Left ventricle myocardium superior (tissue), 1 donor: ENCODE measurements around the gene OLR1. TPM values are rescaled to one million over a fixed set of nuclear protein-coding genes. Genes with fewer than 3 reads are reported as not detected.
"Not testable (repeated sequence)": the region's sequence is repeated elsewhere in the genome, so short reads cannot be mapped to it uniquely, and the experiment has no call there.

ENCODE experiments used
- ATAC-seq: fragments of 200-7000 bp; cut with Tn5 transposase; one replicate; pipeline ENCODE4 v1.9.1; 2020; ENCODE audit warnings: mild to moderate bottlenecking, moderate library complexity
- DNase-seq: peaks from one replicate; pipeline ENCODE4 v3.0.0-alpha.2; 2020
- intact Hi-C: fragments of 100-400 bp; cut with micrococcal nuclease; formaldehyde crosslinking; loops from one replicate; pipeline ENCODE4 v1.11.0; 2022
- long read RNA-seq: library from polyadenylated mRNA; unstranded; transcript quantifications from one replicate; pipeline ENCODE4 v2.0.0, GENCODE V29; 2021
- total RNA-seq: library from RNA; stranded (reverse); fragmentation: NEBNext Ultra II Directional; extraction: Animal tissue kit (Norgen Biotek cat#: 25700); gene quantifications from one replicate; pipeline ENCODE4 v1.2.1, GENCODE V29; 2021
- donor health status: DM: no; HTN: yes; CAD: no; lungs with severe emphysema.

OLR1 gene
- 0.64 TPM for total RNA-seq
- long read RNA-seq: 0 reads

DNA sequence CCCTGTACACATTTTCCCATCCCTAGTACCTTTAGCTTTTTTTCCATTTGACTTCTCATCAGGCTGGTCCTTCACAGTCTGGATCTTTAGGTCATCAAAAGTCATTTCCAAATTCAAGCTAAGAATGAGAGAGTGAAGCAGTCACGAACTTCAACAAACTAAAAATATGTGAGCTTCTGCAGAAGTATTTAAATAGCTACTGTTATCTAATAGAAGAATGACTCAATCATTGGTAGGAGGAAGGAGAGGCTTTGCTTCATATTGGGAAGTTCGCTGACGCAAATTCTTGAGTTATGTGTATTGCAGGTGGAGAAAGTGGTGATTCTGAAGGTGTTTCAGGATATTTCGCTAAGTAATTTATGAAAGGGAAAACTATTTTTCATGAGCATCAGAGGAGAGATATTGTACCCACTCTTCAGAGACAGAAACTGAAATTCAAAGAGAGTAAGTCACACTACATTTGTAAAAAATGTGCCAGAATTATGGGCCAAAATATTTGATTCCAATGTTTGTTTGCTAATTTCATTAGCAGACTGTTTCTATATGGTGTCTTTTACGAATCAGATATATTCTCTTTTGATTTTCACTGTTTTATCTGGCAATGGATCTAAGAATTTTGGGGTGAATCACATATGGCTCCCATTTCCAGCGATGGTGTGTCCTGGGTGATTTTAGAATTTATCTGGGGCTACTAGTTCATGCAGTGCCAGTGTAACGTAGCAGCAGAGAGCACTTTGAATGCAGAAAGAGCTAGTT, at the start of gene OLR1:
Gene OLR1, minus strand, starts transcription at position 160 of the 756 bp plus-strand sequence. Its CDS starts 55 bp downstream, at position 105.
- no peak for ATAC-seq
- intact Hi-C loops: no loop called here
- DNase-seq: no peak

DNA sequence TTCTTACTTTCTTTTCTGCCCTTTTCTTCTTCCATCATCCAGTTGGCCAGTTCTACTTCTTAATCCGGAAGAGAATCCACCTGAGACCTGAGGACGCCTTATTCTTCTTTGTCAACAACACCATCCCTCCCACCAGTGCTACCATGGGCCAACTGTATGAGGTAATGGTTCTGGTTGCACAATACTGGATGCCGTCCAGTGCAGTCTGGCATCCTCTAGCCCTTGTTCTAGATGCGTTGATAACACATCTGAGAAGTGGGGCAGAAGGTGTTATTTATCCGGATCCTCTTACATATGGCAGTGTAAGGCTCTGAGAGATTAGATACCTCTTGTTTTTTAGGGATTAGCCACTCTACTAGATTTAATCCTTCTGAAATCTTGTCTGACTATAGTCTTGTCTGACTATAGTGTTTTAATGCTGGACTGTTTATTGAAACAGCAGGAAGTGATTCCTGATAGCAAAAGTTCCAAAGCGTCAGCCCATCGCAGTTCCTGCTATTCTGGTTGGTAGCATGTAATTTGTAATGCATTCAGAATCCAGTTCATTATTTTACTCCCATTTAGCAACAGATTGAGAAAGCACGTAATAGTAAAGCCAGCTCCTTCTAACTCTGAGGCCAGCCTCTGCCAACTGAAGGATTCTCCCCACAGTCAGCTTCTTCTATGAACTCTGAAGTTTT, 48.6 kb upstream of the OLR1 start:
- DNase-seq (peak; percentile 75), ATAC-seq (peak; percentile 95)
- intact Hi-C loops: no loop called here

DNA sequence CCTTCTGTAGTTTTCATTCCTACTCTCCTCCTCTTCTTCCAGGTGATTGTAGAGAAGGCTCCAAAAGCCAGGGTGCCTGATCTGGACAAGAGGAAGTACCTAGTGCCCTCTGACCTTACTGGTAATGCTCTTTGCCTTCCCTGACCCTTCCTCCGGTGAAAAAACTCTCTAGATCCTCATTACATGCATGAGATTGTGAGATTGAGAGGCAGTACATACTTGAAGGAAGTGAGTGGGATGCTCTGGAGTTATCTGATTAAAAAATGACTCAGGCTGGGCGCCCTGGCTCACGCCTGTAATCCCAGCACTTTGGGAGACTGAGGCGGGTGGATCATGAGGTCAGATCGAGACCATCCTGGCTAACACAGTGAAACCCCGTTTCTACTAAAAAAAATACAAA, 46.1 kb upstream of the OLR1 start:
- DNase-seq (no peak), ATAC-seq (no peak)
- intact Hi-C loops: no loop called here

DNA sequence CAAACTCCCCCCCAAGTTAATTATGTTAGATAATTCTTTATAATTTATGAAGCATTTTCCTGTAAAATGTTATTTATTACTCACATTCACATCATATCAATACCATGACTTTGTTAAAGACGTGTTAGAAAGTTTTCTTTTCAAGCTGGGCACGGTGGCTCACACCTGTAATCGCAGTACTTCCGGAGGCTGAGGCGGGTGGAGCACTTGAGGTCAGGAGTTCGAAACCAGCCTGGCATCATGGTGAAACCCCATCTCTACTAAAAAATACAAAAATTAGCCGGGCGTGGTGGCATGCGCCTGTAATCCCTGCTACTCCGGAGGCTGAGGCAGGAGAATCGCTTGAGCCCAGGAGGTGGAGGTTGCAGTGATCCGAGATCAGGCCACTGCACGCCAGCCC, 44.0 kb upstream of the OLR1 start:
- ATAC-seq, intact Hi-C loops, DNase-seq: not testable (repeated sequence)

DNA sequence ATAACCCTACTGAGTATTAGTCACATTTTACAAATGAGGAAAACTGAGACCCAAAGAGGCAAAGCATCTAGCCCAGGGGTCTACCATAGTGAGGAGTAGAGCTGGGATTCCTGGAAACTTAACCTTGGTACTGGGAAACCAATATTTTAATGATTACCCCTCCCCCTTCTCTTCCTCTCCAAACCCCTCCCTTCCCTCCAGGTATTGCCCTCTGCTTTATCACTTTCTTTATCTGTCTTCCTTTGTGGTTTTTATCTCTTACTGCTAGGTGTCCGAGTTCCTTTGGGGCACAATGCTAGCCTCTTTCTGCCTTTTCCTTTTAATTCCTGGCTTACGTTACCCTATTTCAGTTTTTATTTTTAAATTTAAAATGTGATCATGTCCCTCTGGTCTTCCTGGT, 43.5 kb upstream of the OLR1 start:
- intact Hi-C loops: no loop called here
- DNase-seq (no peak), ATAC-seq (no peak)

DNA sequence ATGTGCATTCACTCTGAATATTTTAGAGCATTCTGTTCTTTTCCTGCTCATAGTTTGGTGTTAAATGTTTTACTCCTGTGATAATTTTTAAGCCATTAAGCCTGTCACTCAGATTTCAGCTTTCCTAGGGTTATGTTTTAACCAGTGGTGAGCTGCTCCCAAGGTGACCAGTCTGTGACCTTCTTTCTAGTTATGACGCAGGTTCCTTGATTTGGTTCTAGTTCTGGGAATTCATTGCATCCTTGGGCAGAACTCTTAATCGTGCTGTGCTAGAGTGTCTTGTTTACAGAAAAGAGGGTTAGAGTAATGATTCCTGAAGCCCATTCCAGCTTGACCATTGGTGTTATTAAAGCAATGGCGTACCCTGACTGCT, 42.9 kb upstream of the OLR1 start:
- DNase-seq (no peak), ATAC-seq (no peak)
- intact Hi-C loops: no loop called here

DNA sequence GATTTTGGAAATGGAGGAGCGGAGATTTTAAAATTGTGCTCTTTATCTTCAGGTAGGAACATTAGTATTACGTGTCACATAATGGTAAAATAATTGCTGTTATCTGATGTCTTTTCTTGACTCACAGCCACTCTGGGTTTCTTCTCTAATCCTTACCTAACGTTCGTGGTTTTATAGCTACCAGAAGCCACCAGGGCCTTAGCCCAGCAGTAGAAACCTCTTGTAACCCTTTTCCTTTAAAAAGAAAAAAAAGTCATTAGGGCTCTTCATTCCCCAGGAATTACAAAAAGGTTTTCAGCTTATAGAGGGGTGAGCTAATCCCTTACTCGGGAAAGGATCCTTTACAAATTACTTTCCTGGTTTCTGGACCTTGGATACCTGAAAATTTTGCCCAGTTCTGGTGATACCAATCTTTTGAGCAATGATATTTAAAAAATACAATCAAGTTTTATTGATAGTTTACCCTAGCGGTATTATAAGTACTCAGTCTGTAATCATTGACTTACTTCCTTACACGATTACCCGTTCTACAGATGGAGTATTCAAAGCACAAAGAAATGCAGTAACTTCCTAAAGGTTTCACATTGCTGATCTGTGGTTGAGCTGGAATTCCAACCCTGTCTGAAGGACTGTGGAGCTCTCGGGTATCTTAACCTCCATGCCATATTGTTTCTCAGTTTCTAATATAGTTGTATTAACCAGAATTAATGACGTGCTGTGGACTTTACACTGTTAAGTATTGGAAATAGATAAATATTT, 42.4 kb upstream of the OLR1 start:
- DNase-seq (no peak), ATAC-seq (no peak)
- intact Hi-C loops: no loop called here

DNA sequence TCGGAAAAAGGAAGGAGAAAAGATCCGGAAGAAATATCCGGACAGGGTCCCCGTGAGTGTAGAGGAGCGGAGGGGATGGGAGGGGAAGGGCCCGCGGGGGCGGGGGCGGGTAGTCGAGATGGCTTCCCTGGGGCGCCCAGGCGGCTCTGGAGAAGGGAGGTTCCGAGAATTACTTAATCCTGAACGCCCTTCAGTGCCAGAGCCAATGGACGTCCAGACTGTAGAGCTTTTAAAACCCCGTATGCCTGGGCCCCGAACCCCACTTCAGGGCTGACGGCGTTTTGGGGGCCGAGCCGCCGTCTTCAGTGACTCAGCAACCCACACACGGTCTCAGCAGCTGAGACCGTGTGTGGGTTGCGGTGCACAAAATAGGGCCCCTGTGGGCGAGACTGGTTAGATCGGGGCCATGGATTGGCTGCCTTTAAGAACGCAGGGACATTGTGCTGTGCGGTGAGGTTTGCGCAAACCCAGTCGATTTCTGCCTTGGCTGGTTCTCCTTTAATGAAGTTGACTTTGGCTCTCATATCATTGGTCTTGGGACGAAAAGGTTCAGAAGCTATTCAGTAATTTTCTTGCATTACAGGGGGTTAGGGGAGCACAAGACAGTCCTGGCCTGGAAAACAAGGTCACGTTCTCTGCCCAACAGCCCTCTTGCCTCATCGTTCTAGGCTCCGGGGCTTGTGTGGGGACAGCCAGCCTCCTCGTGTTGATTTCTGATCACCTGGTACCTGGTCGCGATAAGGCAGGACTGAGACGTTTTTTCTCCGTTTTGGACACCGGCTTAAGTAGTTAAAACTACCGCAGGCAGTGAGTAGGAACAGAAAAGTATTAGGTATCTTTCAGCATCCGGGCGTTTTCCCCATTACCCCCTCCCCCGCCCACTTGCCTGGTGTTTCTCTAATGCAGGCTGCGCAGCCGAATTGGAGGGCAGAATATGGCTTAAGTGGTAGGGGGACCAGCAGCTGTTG, 41.5 kb upstream of the OLR1 start:
- ATAC-seq: peak; percentile 64
- DNase-seq: peak; percentile 78
- intact Hi-C loops: no loop called here

DNA sequence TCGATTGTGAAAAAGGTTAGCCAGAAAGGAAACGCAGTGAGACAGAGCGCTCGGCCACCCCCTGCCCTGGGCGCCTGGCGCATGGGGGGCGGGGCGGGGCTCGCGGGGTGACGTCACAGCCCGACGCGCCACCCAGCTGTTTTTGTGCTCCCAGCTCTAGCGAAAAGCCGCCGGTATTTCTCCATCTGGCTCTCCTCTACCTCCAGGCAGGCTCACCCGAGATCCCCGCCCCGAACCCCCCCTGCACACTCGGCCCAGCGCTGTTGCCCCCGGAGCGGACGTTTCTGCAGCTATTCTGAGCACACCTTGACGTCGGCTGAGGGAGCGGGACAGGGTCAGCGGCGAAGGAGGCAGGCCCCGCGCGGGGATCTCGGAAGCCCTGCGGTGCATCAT, 40.8 kb upstream of the OLR1 start, which contains the start of gene GABARAPL1:
Gene GABARAPL1, plus strand, starts transcription at position 139 of the 393 bp plus-strand sequence. Its CDS starts 253 bp downstream, at position 392.
- intact Hi-C loops: no loop called here
- peak; percentile 87 for ATAC-seq
- peak; percentile 92 for DNase-seq

DNA sequence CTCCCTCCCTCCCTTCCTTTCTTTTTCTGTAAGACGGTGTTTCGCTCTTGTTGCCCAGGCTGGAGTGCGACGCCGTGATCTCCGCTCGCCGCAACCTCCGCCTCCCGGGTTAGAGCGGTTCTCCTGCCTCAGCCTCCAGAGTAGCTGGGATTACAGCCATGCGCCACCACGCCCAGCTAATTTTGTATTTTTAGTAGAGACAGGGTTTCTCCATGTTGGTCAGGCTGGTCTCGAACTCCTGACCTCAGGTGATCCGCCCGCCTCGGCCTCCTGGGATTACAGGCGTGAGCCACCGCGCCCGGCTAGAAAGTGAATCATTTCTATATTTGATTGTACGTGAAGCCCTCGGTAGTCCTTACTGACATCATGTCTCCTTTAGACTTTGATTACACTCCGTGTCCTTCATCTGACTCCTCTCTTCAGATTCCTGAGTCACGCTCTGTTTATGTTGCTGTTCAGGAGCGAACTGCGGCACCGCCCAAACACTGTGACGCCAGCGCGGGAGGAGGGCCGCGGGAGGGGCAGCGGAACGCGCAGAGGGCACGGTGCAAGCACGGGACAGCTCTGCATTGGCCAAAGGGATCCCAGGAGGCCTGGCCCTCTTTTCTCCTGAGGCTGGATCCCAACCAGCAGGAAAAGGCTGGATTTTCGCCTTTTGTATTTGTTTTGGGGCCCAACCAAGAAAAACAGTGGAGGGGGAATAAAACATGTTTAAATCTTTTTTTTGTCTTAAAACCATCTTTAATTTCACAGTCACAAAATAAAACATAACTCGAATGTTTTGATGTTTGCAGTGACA, 40.2 kb upstream of the OLR1 start:
- DNase-seq (peak; percentile 98), ATAC-seq (peak; percentile 92)
- intact Hi-C loops: no loop called here

DNA sequence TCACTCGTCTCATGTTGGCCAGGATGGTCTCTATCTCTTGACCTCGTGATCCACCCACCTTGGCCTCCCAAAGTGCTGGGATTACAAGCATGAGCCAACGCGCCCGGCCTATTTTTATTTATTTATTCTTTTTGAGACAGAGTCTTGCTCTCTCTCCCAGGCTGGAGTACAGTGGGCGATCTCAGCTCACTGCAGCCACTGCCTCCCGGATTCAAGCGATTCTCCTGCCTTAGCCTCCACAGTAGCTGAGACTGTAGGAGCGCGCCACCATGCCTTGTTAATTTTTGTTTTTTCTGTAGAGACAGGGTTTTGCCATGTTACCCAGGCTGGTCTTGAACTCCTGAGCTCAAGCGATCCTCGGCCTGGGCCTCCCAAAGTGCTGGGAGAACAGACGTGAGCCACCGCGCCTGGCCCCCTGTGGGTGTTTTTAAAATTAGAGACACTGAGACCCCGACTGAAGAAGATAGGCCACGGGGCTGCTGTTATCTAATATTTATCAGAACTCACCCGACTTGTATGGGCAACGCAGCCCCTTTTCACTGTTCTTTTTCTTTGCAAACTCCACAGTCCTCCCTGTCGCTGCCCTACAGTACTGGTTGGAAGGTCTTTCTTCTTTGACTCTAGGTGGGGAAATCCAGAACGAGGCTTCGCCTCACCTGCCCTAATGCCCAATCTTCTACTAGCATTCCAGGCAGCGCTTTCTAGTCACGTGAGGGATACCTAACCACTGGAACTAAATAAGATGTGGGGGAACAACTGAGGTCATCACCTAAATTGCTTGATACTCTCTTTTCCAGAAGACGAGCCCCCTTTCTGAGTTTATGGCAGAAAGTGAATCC, 39.4 kb upstream of the OLR1 start:
- DNase-seq: no peak
- intact Hi-C loops: no loop called here
- no peak for ATAC-seq

DNA sequence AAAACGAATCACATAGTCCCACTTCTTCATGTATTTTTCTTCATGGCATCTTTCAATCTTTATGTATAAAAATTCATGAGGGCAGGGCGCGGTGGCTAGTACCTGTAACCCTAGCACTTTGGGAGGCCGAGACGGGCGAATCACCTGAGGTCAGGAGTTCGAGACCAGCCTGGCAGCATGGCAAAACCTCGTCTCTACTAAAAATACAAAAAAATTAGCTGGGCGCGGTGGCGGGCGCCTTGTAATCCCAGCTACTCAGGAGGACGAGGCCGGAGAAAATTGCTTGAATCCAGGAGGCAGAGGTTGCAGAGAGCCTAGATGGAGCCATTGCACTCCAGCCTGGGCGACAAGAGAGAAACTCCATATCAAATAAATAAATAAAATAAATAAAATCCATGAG, 38.3 kb upstream of the OLR1 start:
- intact Hi-C loops: no loop called here
- DNase-seq (no peak), ATAC-seq (no peak)

DNA sequence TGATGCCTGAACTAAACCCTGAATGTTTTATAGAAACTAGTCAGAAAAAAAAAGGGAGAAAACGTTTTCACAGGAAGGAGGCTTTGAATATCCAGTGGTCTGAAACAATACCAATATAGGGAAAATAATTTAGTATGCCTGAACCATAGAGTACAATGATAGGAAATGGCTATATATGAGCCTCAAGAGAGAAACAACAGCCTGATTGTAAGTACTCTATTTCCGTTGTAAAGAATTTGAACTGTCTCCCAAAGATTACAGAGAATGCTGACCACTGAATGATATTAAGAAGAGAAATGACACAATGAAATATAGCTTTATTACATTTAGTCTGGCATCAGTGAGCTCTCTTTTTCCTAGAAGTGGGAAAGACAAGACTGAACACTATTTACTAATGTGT, 35.2 kb upstream of the OLR1 start:
- DNase-seq (no peak), ATAC-seq (no peak)
- intact Hi-C loops: no loop called here

DNA sequence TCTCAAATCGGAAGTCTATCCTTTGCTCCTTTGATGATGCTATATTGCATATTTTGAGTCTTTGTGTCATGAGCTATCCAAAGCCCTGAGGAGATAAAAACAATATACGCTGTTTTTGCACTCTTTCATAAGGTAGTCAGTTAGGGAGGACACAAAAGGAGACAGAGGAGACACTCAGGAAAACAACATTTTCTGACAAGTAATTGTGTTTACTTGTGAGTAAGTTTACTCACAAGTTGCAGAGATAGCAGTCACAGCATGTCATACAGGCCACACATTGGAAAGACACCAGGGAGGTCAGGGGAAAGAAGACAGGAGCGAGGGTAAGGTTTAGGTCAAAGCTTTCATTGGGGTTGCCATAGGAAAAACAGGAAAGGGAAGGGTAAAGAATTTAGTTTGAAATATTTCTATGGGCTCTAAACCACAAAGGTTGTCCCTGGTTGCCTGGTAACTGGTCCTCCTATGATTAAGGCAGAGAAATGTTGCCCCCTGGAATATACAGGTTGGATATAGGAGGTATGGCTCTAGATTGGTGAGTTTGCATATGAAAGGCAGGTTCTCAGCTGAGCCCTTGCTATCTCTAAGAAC, 33.4 kb upstream of the OLR1 start:
- no peak for ATAC-seq

DNA sequence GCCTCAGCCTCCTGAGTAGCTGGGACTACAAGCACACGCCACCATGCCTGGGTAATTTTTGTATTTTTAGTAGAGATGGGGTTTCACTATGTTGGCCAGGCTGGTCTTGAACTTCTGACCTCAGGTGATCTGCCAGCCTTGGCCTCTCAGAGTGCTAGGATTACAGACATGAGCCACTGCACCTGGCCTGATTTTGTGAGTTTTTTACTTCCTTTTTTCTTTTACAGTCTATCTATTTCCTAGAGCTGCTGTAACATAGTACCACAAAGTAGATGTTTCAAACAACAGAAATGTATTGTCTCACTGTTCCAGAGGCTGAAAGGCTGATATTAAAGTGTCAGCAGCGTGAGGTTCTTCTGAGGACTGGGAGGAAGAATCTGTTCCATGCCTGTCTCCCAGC, 32.6 kb upstream of the OLR1 start:
- DNase-seq, intact Hi-C loops, ATAC-seq: not testable (repeated sequence)

More for the DNA sequence above, 33.4 kb upstream of the OLR1 start:
- intact Hi-C loops: no loop called here
- DNase-seq: no peak

DNA sequence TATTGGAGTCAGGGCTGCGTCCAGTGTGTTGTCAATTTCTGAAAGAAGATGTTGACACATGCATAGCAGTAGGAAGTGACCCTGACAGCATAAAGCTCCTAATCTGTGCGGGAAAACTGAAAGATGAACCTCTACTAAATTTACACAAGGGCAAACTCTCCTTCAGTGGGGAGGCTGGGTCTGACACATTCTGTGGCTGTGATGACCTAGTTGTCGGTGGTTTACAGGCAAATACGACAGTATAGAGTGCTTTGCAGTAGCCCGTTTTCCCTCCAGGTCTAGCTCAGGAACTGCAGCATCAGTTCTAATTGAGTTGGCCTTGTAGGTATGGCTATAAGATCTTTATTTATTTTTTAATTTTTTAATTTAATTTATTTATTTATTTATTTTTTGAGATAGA, 25.9 kb upstream of the OLR1 start:
- ATAC-seq (no peak), DNase-seq (no peak)
- intact Hi-C loops: no loop called here

DNA sequence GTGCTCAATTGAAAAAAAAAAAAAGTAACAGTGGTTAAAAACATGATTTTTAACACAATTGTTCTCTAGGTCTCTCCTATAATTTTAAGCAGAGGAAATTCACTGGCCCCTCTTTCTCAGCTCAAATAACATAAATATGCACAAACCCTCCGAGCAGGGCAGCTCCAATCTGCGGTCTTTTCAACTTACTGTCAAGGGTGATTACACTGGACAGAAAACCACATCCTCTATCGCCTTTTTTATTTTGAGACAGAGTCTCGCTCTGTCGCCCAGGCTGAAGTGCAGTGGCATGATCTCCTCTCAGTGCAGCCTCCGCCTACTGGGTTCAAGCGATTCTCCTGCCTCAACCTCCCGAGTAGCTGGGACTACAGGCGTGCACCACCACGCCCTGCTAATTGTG, 24.3 kb upstream of the OLR1 start:
- intact Hi-C loops: no loop called here
- ATAC-seq (no peak), DNase-seq (no peak)
